Loucy (cell line): Measurements from ENCODE around the gene LRRC59.

Experiments
- CTCF ChIP-seq: fragments of 200-600 bp; sonication (generic); conservative IDR thresholded peaks from 2 replicates; pipeline ENCODE4 v1.5.1; 2014; ENCODE audit warnings: mild to moderate bottlenecking, antibody characterized with exemption, low read length
- EZH2phosphoT487 ChIP-seq: fragments of 200-600 bp; IDR thresholded peaks from 2 replicates; pipeline ENCODE4 v1.6.1; 2018; ENCODE audit warnings: antibody characterized with exemption, mild to moderate bottlenecking, moderate library complexity, borderline replicate concordance

GRCh38 chr17:50354776-50355175 lies 42.5 kb downstream of the LRRC59 start:
- no peak for TF ChIP-seq CTCF
- no peak for TF ChIP-seq EZH2phosphoT487
